HL-60 (cell line): ENCODE data around the gene TMEM163.

Source experiments
- DNase-seq, 2 experiments: peaks; one replicate each; pipeline ENCODE4 v3.0.0-alpha.2; 2010 to 2020; ENCODE audit warnings: low read depth in 1 of 2, low spot score in 1 of 2
- H3K27ac ChIP-seq: fragments of 250-450 bp; sonication (Bioruptor Pico); replicated peaks from 2 replicates; pipeline ENCODE4 v1.5.1; 2020; ENCODE audit warnings: mild to moderate bottlenecking, moderate library complexity
- H3K27me3 ChIP-seq: fragments of 250-450 bp; sonication (Bioruptor Pico); 2 replicates; pipeline ENCODE4 v1.5.1; 2021; ENCODE audit warnings: mild to moderate bottlenecking, moderate library complexity; ENCODE audit not compliant: insufficient read depth, poor library complexity, severe bottlenecking
- H3K4me3 ChIP-seq: replicated peaks from 2 replicates; pipeline ENCODE4 v1.5.1; 2011; ENCODE audit warnings: mild to moderate bottlenecking, control low read depth, low read length; ENCODE audit not compliant: insufficient read depth
- GABPA ChIP-seq: IDR thresholded peaks from 2 replicates; pipeline ENCODE4 v1.6.1; 2012; ENCODE audit warnings: low read depth
- POLR2AphosphoS5 ChIP-seq: IDR thresholded peaks from 2 replicates; pipeline ENCODE4 v1.6.1; 2012; ENCODE audit warnings: low read depth
- SPI1 ChIP-seq: IDR thresholded peaks from 2 replicates; pipeline ENCODE4 v1.6.1; 2012; ENCODE audit warnings: low read depth, mild to moderate bottlenecking, borderline replicate concordance
- TF ChIP-seq, protein P1 (sequence below): IDR thresholded peaks from 2 replicates; pipeline ENCODE4 v1.6.1; 2012; ENCODE audit warnings: low read depth; ENCODE audit not compliant: insufficient replicate concordance
- TF ChIP-seq, protein P2 (sequence below): IDR thresholded peaks from one replicate; pipeline ENCODE4 v1.5.1; 2011; ENCODE audit warnings: low read length, control low read depth, inconsistent platforms; ENCODE audit not compliant: insufficient read depth

TMEM163 gene

DNA sequence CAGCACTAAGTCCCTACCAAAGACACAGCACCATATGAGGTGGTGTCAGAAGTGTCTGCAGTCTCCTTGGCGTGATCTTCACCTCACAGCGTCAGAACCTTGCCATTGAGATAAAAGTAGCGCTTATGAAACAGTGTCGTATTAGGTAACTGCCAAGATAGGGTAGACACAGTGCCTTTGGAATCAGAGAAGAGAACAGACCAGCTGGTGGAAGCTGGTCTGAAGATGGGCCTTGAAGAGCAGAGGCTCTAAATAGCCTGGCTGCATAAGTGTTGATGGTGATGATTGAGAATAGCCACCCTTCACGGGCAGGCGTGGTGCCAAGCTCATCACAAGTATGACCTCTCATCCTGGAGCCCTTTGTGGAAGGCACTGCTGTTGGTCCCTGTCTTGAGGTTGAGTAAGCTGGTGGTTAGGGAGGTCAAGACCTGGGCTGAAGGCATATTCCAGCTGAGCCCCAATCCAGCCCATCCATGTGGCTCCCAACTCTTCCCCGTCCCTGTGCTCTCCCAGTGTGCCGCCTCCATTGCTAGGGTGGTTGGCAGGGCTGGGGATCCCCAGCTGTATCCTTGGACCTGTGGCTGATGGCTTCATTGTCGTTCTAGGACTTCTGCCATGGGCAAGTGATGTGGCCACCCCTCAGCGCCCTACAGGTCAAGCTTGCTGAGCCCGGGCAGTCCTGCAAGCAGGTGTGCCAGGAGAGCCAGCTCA is 277.5 kb downstream of the TMEM163 start:
- Histone ChIP-seq H3K27me3 (no peaks in the 10 kb centered on the region), H3K27ac (no peak overlapping the region), H3K4me3 (no peak overlapping the region)
- DNase-seq = no peak
- TF ChIP-seq POLR2AphosphoS5 = no peak
- TF ChIP-seq, protein P1, sequence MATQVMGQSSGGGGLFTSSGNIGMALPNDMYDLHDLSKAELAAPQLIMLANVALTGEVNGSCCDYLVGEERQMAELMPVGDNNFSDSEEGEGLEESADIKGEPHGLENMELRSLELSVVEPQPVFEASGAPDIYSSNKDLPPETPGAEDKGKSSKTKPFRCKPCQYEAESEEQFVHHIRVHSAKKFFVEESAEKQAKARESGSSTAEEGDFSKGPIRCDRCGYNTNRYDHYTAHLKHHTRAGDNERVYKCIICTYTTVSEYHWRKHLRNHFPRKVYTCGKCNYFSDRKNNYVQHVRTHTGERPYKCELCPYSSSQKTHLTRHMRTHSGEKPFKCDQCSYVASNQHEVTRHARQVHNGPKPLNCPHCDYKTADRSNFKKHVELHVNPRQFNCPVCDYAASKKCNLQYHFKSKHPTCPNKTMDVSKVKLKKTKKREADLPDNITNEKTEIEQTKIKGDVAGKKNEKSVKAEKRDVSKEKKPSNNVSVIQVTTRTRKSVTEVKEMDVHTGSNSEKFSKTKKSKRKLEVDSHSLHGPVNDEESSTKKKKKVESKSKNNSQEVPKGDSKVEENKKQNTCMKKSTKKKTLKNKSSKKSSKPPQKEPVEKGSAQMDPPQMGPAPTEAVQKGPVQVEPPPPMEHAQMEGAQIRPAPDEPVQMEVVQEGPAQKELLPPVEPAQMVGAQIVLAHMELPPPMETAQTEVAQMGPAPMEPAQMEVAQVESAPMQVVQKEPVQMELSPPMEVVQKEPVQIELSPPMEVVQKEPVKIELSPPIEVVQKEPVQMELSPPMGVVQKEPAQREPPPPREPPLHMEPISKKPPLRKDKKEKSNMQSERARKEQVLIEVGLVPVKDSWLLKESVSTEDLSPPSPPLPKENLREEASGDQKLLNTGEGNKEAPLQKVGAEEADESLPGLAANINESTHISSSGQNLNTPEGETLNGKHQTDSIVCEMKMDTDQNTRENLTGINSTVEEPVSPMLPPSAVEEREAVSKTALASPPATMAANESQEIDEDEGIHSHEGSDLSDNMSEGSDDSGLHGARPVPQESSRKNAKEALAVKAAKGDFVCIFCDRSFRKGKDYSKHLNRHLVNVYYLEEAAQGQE = no peak
- TF ChIP-seq, protein P2, sequence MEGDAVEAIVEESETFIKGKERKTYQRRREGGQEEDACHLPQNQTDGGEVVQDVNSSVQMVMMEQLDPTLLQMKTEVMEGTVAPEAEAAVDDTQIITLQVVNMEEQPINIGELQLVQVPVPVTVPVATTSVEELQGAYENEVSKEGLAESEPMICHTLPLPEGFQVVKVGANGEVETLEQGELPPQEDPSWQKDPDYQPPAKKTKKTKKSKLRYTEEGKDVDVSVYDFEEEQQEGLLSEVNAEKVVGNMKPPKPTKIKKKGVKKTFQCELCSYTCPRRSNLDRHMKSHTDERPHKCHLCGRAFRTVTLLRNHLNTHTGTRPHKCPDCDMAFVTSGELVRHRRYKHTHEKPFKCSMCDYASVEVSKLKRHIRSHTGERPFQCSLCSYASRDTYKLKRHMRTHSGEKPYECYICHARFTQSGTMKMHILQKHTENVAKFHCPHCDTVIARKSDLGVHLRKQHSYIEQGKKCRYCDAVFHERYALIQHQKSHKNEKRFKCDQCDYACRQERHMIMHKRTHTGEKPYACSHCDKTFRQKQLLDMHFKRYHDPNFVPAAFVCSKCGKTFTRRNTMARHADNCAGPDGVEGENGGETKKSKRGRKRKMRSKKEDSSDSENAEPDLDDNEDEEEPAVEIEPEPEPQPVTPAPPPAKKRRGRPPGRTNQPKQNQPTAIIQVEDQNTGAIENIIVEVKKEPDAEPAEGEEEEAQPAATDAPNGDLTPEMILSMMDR = no peak
- no peak for TF ChIP-seq SPI1
- TF ChIP-seq GABPA = no peak

DNA sequence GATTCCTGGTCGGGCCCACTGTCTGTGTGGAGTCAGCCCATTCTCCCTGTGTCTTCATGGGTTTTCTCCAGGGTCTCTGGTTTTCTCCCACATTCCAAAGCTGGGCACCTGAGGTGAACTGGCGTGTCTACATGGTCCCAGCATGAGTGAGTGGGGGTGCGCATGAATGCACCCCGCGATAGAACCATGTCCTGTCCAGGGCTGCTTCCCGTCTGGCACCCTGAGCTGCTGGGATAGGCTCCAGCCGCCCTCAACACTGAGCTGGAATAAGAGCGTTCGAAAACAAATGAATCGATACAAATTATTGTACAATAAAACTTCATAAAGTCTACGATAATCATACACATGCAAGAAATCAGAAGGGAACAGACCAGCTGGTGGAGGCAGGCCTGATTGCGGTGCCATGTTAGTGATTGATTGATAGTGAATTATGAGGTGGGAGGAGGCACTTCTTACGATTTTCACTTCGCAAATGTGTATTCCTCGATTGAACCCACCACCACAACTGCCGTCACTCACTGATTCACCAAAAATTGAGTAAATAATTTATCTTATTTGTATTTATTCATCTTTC is 278.4 kb downstream of the TMEM163 start:
- DNase-seq = no peak
- TF ChIP-seq POLR2AphosphoS5 (no peak), GABPA (no peak), SPI1 (no peak)
- TF ChIP-seq, protein P2 = no peak
- TF ChIP-seq, protein P1 = no peak
- Histone ChIP-seq H3K4me3 (no peak overlapping the region), H3K27me3 (no peaks in the 10 kb centered on the region), H3K27ac (no peak overlapping the region)

DNA sequence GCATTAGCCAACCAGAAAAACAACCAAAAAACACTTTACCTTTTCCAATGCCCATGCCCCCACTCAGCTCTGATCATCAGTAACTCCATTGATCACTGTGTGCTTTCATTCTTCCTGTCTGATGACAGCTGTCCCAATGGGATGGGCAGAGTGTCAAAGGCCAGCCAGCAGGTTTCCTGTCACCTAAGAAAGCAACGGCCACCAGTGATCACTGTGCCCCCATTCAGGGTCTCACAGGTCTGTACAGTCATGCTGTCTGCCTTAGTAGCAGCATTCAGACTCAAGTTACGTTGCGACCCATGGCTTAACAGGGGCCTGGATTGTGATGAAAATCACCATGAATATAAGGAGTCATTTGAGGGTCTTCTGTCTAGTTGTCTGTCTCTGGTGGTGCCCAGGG is 280.4 kb downstream of the TMEM163 start:
- no peak for TF ChIP-seq POLR2AphosphoS5
- TF ChIP-seq, protein P1 = no peak
- TF ChIP-seq, protein P2 = no peak
- no peak for TF ChIP-seq SPI1
- no peak for TF ChIP-seq GABPA
- H3K27ac ChIP-seq = no peak overlapping the region
- no peak overlapping the region for H3K4me3 ChIP-seq
- no peak for DNase-seq
- H3K27me3 ChIP-seq = no peaks in the 10 kb centered on the region
